ENCODE results near the gene DCDC2B.

GRCh38 chr1:32163405-32163804 lies 45.5 kb upstream of the DCDC2B start:
- TF ChIP-seq CTCF (IDR thresholded peaks at IDR 0.05) (no peak), POLR2A (IDR thresholded peaks at IDR 0.05) (no peak)

Measured in right lobe of liver (tissue), 4 donors.